Neural cell (in vitro differentiated cells): ENCODE results near the gene CAMK2B. TPM values are rescaled to one million over a fixed set of nuclear protein-coding genes. Genes with fewer than 3 reads are reported as not detected.

Experiments used
- H2AFZ ChIP-seq: fragments of 200-600, 300-800 bp; sonication (generic), shearing (Covaris generic); 2 replicates; pipeline ENCODE4 v1.6.0; 2014; ENCODE audit warnings: low read depth, mild to moderate bottlenecking, antibody characterized with exemption, low read length, moderate library complexity
- H3F3A ChIP-seq: fragments of 200-600 bp; shearing (Covaris generic); 2 replicates; pipeline ENCODE4 v1.6.1; 2016; ENCODE audit warnings: mild to moderate bottlenecking, moderate library complexity, mixed read lengths, antibody characterized with exemption, low read length; ENCODE audit not compliant: insufficient read depth, poor library complexity, severe bottlenecking
- H3K27ac ChIP-seq: fragments of 200-600, 300-800 bp; sonication (generic), shearing (Covaris generic); 2 replicates; pipeline ENCODE4 v1.5.1; 2014; ENCODE audit warnings: mild to moderate bottlenecking, low read length, moderate library complexity
- H3K27me3 ChIP-seq: fragments of 300-800, 200-600 bp; sonication (generic), shearing (Covaris generic); 2 replicates; pipeline ENCODE4 v1.6.0; 2014; ENCODE audit warnings: mild to moderate bottlenecking, low read depth, low read length, moderate library complexity; ENCODE audit not compliant: insufficient read depth
- H3K36me3 ChIP-seq: fragments of 300-800, 200-600 bp; sonication (generic), shearing (Covaris generic); 2 replicates; pipeline ENCODE4 v1.5.1; 2014; ENCODE audit warnings: mild to moderate bottlenecking, antibody characterized with exemption, low read length, moderate library complexity; ENCODE audit not compliant: insufficient read depth
- H3K4me2 ChIP-seq: fragments of 300-800, 200-600 bp; sonication (generic), shearing (Covaris generic); 2 replicates; pipeline ENCODE4 v1.6.0; 2014; ENCODE audit warnings: mild to moderate bottlenecking, low read length
- H3K4me3 ChIP-seq: fragments of 300-800, 200-600 bp; sonication (generic), shearing (Covaris generic); 2 replicates; pipeline ENCODE4 v1.5.1; 2014; ENCODE audit warnings: mild to moderate bottlenecking, low read length, moderate library complexity
- H3K79me2 ChIP-seq: fragments of 200-600 bp; shearing (Covaris generic); replicated peaks from 2 replicates; pipeline ENCODE4 v1.6.0; 2014; ENCODE audit warnings: mild to moderate bottlenecking, low read length, moderate library complexity; ENCODE audit not compliant: insufficient read depth
- H3K9ac ChIP-seq: fragments of 300-800, 200-600 bp; sonication (generic), shearing (Covaris generic); 2 replicates; pipeline ENCODE4 v1.6.1; 2016; ENCODE audit warnings: mild to moderate bottlenecking, low read length, mixed read lengths
- H3K9me2 ChIP-seq: fragments of 200-600 bp; shearing (Covaris generic); 2 replicates; pipeline ENCODE4 v1.6.1; 2016; ENCODE audit warnings: mild to moderate bottlenecking, low read length, mixed read lengths; ENCODE audit not compliant: insufficient read depth
- H3K9me3 ChIP-seq: fragments of 200-600, 300-800 bp; sonication (generic), shearing (Covaris generic); 2 replicates; pipeline ENCODE4 v1.6.1; 2016; ENCODE audit warnings: mild to moderate bottlenecking, mixed run types, low read length, moderate library complexity, mixed read lengths
- H4K20me1 ChIP-seq: fragments of 200-600 bp; shearing (Covaris generic); 2 replicates; pipeline ENCODE4 v1.6.1; 2016; ENCODE audit warnings: mild to moderate bottlenecking, mixed run types; ENCODE audit not compliant: insufficient read depth
- EP300 ChIP-seq: fragments of 450-650 bp; conservative IDR thresholded peaks from 2 replicates; pipeline ENCODE4 v1.6.1; 2014; ENCODE audit warnings: antibody characterized with exemption, mild to moderate bottlenecking, moderate library complexity; ENCODE audit not compliant: poor library complexity, severe bottlenecking
- EZH2 ChIP-seq: fragments of 200-600, 300-800 bp; shearing (Covaris generic), sonication (generic); IDR thresholded peaks from 2 replicates; pipeline ENCODE4 v1.6.1; 2014; ENCODE audit warnings: antibody characterized with exemption, low read length, borderline replicate concordance, mild to moderate bottlenecking; ENCODE audit not compliant: insufficient read depth, poor library complexity, severe bottlenecking
- MXI1 ChIP-seq: fragments of 450-650 bp; conservative IDR thresholded peaks from 2 replicates; pipeline ENCODE4 v1.6.1; 2014; ENCODE audit warnings: antibody characterized with exemption, mild to moderate bottlenecking; ENCODE audit not compliant: poor library complexity, severe bottlenecking
- POLR2AphosphoS5 ChIP-seq: IDR thresholded peaks from 2 replicates; pipeline ENCODE4 v1.6.1; 2012
- RAD21 ChIP-seq: fragments of 450-650 bp; conservative IDR thresholded peaks from 2 replicates; pipeline ENCODE4 v1.6.1; 2014; ENCODE audit warnings: antibody characterized with exemption, mild to moderate bottlenecking, moderate library complexity
- SMC3 ChIP-seq: fragments of 450-650 bp; conservative IDR thresholded peaks from 2 replicates; pipeline ENCODE4 v1.6.1; 2014; ENCODE audit warnings: antibody characterized with exemption, mild to moderate bottlenecking, moderate library complexity; ENCODE audit not compliant: poor library complexity
- TAF1 ChIP-seq: IDR thresholded peaks from 2 replicates; pipeline ENCODE4 v1.6.1; 2012; ENCODE audit warnings: low read depth
- polyA plus RNA-seq: library from polyadenylated mRNA; depleted of rRNA; stranded (reverse); fragments of >200 nt; gene quantifications from 2 replicates; pipeline ENCODE4 v1.2.3, GENCODE V29; 2014
- TF ChIP-seq, protein P1 (sequence below): fragments of 450-650 bp; IDR thresholded peaks from 2 replicates; pipeline ENCODE4 v1.5.1; 2014; ENCODE audit warnings: antibody characterized with exemption, mild to moderate bottlenecking, moderate library complexity; ENCODE audit not compliant: poor library complexity, severe bottlenecking

Gene CAMK2B
- polyA plus RNA-seq, 1 donor from 2014 or later, result 67.3 TPM

DNA sequence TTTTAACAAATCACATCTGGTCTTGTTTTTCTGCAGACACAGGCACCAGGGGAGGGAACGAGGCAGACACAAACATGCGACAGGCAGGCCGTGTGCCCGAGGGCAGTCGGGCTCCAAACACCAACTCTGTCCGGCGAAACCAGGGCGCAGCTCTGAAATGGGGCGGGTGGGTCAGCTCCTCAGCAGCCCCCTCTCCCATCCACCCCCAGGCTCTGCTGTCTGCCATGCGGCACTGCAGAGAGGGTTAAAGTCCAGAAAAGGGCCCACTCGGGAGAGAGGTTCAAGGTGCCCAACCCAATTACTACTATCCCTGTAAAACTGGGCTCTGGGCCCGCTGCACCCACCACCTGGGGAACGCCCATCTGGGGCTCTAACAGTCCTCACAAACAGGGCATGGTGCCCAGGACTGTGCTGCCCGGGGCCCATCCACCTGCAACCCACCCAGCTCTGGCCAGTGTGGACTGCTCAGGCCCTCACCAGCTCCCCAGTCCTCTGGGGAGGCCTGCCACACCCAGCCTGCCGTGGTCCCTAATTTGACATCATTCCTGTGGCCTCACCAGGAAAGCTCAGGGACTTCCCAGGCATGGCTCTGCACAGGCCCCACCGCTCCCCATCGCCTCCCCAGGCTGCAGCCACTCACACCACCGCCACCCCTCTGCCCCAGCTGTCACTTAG lies 105.9 kb downstream of the CAMK2B start:
- Histone ChIP-seq H3K9me3 (peaks cover 5% of the 10 kb centered on the region), H3K4me3 (no peak overlapping the region), H3K79me2 (no peaks in the 10 kb centered on the region), H3K27me3 (no peaks in the 10 kb centered on the region), H2AFZ (no peak overlapping the region), H3K36me3 (no peaks in the 10 kb centered on the region), H3K4me2 (no peak overlapping the region), H3K9ac (no peak overlapping the region), H3F3A (no peaks in the 10 kb centered on the region), H3K27ac (no peak overlapping the region), H3K9me2 (no peaks in the 10 kb centered on the region), H4K20me1 (no peaks in the 10 kb centered on the region)
- TF ChIP-seq EP300, result no peak
- TF ChIP-seq EZH2, result no peak
- TF ChIP-seq SMC3, result no peak
- TF ChIP-seq RAD21, result no peak
- TF ChIP-seq TAF1, result no peak
- TF ChIP-seq, protein P1, sequence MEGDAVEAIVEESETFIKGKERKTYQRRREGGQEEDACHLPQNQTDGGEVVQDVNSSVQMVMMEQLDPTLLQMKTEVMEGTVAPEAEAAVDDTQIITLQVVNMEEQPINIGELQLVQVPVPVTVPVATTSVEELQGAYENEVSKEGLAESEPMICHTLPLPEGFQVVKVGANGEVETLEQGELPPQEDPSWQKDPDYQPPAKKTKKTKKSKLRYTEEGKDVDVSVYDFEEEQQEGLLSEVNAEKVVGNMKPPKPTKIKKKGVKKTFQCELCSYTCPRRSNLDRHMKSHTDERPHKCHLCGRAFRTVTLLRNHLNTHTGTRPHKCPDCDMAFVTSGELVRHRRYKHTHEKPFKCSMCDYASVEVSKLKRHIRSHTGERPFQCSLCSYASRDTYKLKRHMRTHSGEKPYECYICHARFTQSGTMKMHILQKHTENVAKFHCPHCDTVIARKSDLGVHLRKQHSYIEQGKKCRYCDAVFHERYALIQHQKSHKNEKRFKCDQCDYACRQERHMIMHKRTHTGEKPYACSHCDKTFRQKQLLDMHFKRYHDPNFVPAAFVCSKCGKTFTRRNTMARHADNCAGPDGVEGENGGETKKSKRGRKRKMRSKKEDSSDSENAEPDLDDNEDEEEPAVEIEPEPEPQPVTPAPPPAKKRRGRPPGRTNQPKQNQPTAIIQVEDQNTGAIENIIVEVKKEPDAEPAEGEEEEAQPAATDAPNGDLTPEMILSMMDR, result no peak
- no peak for TF ChIP-seq POLR2AphosphoS5

DNA sequence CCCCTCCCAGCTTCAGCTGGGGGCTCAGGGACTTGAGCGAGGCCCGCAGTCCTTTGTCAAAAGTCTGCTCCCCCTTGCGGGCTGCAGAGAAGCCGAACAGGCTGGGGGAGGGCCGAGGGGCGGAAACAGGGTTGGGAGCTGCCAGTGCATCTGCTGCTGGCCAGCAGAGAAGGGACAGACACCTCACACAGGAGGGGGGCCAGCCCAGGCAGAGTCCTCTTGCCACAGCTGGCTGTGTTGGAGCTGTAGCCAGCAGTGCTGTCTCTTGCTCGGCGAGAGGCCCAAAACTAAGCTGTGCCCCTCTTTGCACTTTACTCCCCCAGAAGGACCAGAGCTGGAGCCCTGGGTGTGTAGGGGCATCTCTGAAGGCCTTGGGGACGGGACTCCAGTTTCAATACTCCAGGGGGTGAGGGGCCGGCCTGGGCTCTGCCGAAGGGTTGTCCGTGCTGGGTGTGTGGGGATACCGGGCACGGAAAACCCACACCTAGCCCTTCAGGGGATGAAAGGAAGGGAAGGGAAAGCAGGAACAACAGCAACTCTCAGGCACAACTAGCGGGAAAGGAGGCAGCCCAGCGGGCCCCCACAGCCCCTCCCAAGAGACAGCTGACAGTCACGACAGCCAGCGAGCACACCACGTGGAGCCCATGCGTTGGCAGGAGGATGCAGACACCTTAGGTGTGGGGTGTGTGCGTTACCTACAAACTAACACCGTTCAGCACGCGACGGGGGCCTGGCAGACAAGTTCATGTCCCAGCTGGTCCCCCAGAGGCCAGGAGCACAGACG lies 106.8 kb downstream of the CAMK2B start:
- H3K27ac ChIP-seq, result no peak overlapping the region

DNA sequence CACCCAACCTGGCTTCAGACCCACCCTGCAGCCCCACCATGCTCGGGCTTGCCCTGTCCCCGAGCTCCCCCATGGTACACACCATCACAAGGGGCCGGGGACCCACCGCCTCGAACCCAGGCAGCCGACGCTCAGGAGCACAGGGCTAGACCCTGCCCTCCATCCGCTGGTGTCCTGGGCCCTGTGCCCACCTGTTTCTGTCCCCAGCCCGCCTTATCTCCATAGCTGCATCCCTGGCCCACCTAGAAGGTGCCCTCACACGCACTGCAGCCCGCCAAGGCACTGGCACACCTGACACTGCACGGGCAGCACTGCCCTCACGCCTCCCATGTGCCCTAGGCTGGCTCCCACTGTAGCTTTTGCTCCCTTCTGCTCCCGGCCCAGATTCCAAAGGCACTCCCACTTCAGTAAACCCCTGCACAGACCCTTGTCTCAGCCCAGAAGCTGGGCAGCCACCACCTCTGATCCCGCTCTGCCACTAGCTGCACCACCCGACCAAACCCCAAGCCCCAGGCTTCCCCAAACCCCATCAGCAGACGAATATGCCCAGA lies 107.5 kb downstream of the CAMK2B start:
- no peaks in the 10 kb centered on the region for H3K79me2 ChIP-seq
- H3F3A ChIP-seq, result no peaks in the 10 kb centered on the region
- peaks cover 5% of the 10 kb centered on the region for H3K9me3 ChIP-seq
- H3K27ac ChIP-seq, result no peak overlapping the region
- no peak overlapping the region for H3K4me2 ChIP-seq
- H4K20me1 ChIP-seq, result no peaks in the 10 kb centered on the region
- no peaks in the 10 kb centered on the region for H3K36me3 ChIP-seq
- no peak overlapping the region for H3K4me3 ChIP-seq
- H3K27me3 ChIP-seq, result no peaks in the 10 kb centered on the region
- TF ChIP-seq EZH2 (no peak), POLR2AphosphoS5 (peak; percentile 11)
- H2AFZ ChIP-seq, result no peak overlapping the region
- H3K9ac ChIP-seq, result no peak overlapping the region
- no peaks in the 10 kb centered on the region for H3K9me2 ChIP-seq

More for the DNA sequence above, 106.8 kb downstream of the CAMK2B start:
- Histone ChIP-seq H3K36me3 (no peaks in the 10 kb centered on the region), H3K9me2 (no peaks in the 10 kb centered on the region), H3K27me3 (no peaks in the 10 kb centered on the region), H2AFZ (no peak overlapping the region), H3K79me2 (no peaks in the 10 kb centered on the region), H3K9me3 (peaks cover 5% of the 10 kb centered on the region), H4K20me1 (no peaks in the 10 kb centered on the region), H3K4me3 (no peak overlapping the region), H3F3A (no peaks in the 10 kb centered on the region), H3K9ac (no peak overlapping the region), H3K4me2 (no peak overlapping the region)
- no peak for TF ChIP-seq MXI1
- no peak for TF ChIP-seq EZH2
- TF ChIP-seq POLR2AphosphoS5, result no peak
- no peak for TF ChIP-seq TAF1
- no peak for TF ChIP-seq EP300
